NCI-H446 (cell line): ENCODE measurements around the gene PROP1.
"Not testable (repeated sequence)": the region's sequence is repeated elsewhere in the genome, so short reads cannot be mapped to it uniquely, and the experiment has no call there.

Experiments used
- DNase-seq, 2 experiments: peaks; one replicate each; lab custom pipeline; 2025; lab: John Stamatoyannopoulos, UW

The PROP1 gene

GRCh38 chr5:177982072-177982727 is 13.8 kb downstream of the PROP1 start:
- DNase-seq, result no peak

GRCh38 chr5:177981296-177982071 is 14.6 kb downstream of the PROP1 start:
- DNase-seq, result no peak

- DNase-seq, result no peak
Observed at GRCh38 chr5:177980743-177981151, 15.3 kb downstream of the PROP1 start.

- not testable (repeated sequence) for DNase-seq
Observed at GRCh38 chr5:177977600-177977999, 18.4 kb downstream of the PROP1 start.

- DNase-seq, result no peak
Observed at GRCh38 chr5:177973066-177973635, 22.9 kb downstream of the PROP1 start.

GRCh38 chr5:177972613-177973012 is 23.4 kb downstream of the PROP1 start:
- DNase-seq, result no peak

- DNase-seq, result not testable (repeated sequence)
Observed at GRCh38 chr5:177972014-177972413, 24.0 kb downstream of the PROP1 start.

- DNase-seq, result no peak
Observed at GRCh38 chr5:177968661-177969211, 27.3 kb downstream of the PROP1 start.

GRCh38 chr5:177967221-177967887 is 28.7 kb downstream of the PROP1 start:
- DNase-seq, result no peak

GRCh38 chr5:177966839-177967166 is 29.2 kb downstream of the PROP1 start:
- no peak for DNase-seq

- no peak for DNase-seq
Observed at GRCh38 chr5:177966009-177966838, 29.8 kb downstream of the PROP1 start.

GRCh38 chr5:177964471-177964870 is 31.6 kb downstream of the PROP1 start:
- DNase-seq, result no peak

- no peak for DNase-seq
Observed at GRCh38 chr5:177963966-177964365, 32.1 kb downstream of the PROP1 start.

GRCh38 chr5:177959315-177959714 is 36.7 kb downstream of the PROP1 start:
- no peak for DNase-seq

- no peak for DNase-seq
Observed at GRCh38 chr5:177958696-177959095, 37.3 kb downstream of the PROP1 start.

GRCh38 chr5:177957241-177957640 is 38.8 kb downstream of the PROP1 start:
- no peak for DNase-seq

GRCh38 chr5:177953101-177953500 is 42.9 kb downstream of the PROP1 start:
- not testable (repeated sequence) for DNase-seq

- not testable (repeated sequence) for DNase-seq
Observed at GRCh38 chr5:177949656-177950055, 46.4 kb downstream of the PROP1 start.

GRCh38 chr5:177949065-177949464 is 47.0 kb downstream of the PROP1 start:
- not testable (repeated sequence) for DNase-seq

GRCh38 chr5:177947912-177948311 is 48.1 kb downstream of the PROP1 start:
- peak in 1 of 2 experiments; percentile 28 for DNase-seq

- not testable (repeated sequence) for DNase-seq
Observed at GRCh38 chr5:177945601-177946283, 50.3 kb downstream of the PROP1 start.
